DOHH2 (cell line): ENCODE results near the gene METTL8.

Experiments used
- H3F3A ChIP-seq: fragments of 200-600 bp; sonication (generic), shearing (Covaris generic); 2 replicates; pipeline ENCODE4 v1.6.0; 2016; ENCODE audit warnings: antibody characterized with exemption, mild to moderate bottlenecking; ENCODE audit not compliant: control insufficient read depth, insufficient read depth
- H3K27ac ChIP-seq: fragments of 200-600 bp; sonication (generic); 2 replicates; pipeline ENCODE4 v1.5.1; 2014; ENCODE audit warnings: low read depth, mild to moderate bottlenecking, low read length, moderate library complexity
- H3K27me3 ChIP-seq: fragments of 200-600 bp; sonication (generic); 2 replicates; pipeline ENCODE4 v1.6.1; 2014; ENCODE audit warnings: mild to moderate bottlenecking, low read length, mixed read lengths; ENCODE audit not compliant: control insufficient read depth
- H3K36me3 ChIP-seq: fragments of 200-600 bp; sonication (generic); 2 replicates; pipeline ENCODE4 v1.6.1; 2014; ENCODE audit warnings: mild to moderate bottlenecking, low read length, moderate library complexity, mixed read lengths; ENCODE audit not compliant: control insufficient read depth
- H3K4me1 ChIP-seq: fragments of 200-600 bp; sonication (generic); 2 replicates; pipeline ENCODE4 v1.6.1; 2014; ENCODE audit warnings: mild to moderate bottlenecking, low read length, mixed read lengths; ENCODE audit not compliant: control insufficient read depth
- H3K4me2 ChIP-seq: fragments of 200-600 bp; sonication (generic); 2 replicates; pipeline ENCODE4 v1.6.0; 2014; ENCODE audit warnings: mild to moderate bottlenecking, low read length, moderate library complexity
- H3K4me3 ChIP-seq: fragments of 200-600 bp; sonication (generic); 2 replicates; pipeline ENCODE4 v1.5.1; 2014; ENCODE audit warnings: mild to moderate bottlenecking, low read length, mixed read lengths
- H3K79me2 ChIP-seq: fragments of 200-600 bp; sonication (generic); 2 replicates; pipeline ENCODE4 v1.6.1; 2014; ENCODE audit warnings: mild to moderate bottlenecking, low read length, mixed read lengths; ENCODE audit not compliant: control insufficient read depth
- H3K9me2 ChIP-seq: fragments of 200-600 bp; sonication (generic); replicated peaks from 2 replicates; pipeline ENCODE4 v1.6.1; 2014; ENCODE audit warnings: mild to moderate bottlenecking, low read length, mixed read lengths; ENCODE audit not compliant: control insufficient read depth
- H3K9me3 ChIP-seq: fragments of 200-600 bp; sonication (generic); 2 replicates; pipeline ENCODE4 v1.6.1; 2014; ENCODE audit warnings: antibody characterized with exemption, low read length, mixed read lengths; ENCODE audit not compliant: control insufficient read depth, insufficient read depth
- H4K20me1 ChIP-seq: fragments of 200-600 bp; sonication (generic); 2 replicates; pipeline ENCODE4 v1.6.0; 2014; ENCODE audit warnings: low read depth, mild to moderate bottlenecking, antibody characterized with exemption, low read length, moderate library complexity; ENCODE audit not compliant: control insufficient read depth, insufficient read depth
- CTCF ChIP-seq: fragments of 200-600 bp; sonication (generic); IDR thresholded peaks from one replicate; pipeline ENCODE4 v1.5.1; 2014; ENCODE audit warnings: antibody characterized with exemption, mild to moderate bottlenecking, low read depth, low read length; ENCODE audit not compliant: poor library complexity, severe bottlenecking
- EZH2phosphoT487 ChIP-seq: fragments of 200-600 bp; sonication (generic); IDR thresholded peaks from 2 replicates; pipeline ENCODE4 v1.6.1; 2017; ENCODE audit warnings: borderline replicate concordance, mild to moderate bottlenecking, antibody characterized with exemption, low read length, moderate library complexity, mixed read lengths

The METTL8 gene

GRCh38 chr2:171394164-171394740 lies 39.5 kb downstream of the METTL8 start:
- Histone ChIP-seq H3K79me2 (peaks cover 15% of the 10 kb centered on the region), H3K9me2 (no peaks in the 10 kb centered on the region), H3K9me3 (no peaks in the 10 kb centered on the region), H3K4me3 (no peak overlapping the region), H3K27me3 (no peaks in the 10 kb centered on the region), H3K27ac (no peak overlapping the region), H4K20me1 (no peaks in the 10 kb centered on the region), H3F3A (no peaks in the 10 kb centered on the region), H3K4me2 (no peak overlapping the region), H3K4me1 (peaks cover 43% of the 10 kb centered on the region), H3K36me3 (0 out of 2 replicates have a peak, but pooled peaks cover 5% of the 10 kb centered on the region)
- TF ChIP-seq CTCF (no peak), EZH2phosphoT487 (no peak)

- Histone ChIP-seq H3K36me3 (peaks cover 8% of the 10 kb centered on the region; the same call in 1 of the 2 replicates), H3K4me2 (no peak overlapping the region), H3K27ac (no peak overlapping the region), H3K9me2 (no peaks in the 10 kb centered on the region), H3K9me3 (no peaks in the 10 kb centered on the region), H3K27me3 (no peaks in the 10 kb centered on the region), H3K4me3 (no peak overlapping the region), H3F3A (peaks cover under 1% of the 10 kb centered on the region; the same call in 1 of the 2 replicates), H3K79me2 (peaks cover 9% of the 10 kb centered on the region), H3K4me1 (peaks cover 47% of the 10 kb centered on the region), H4K20me1 (no peaks in the 10 kb centered on the region)
- TF ChIP-seq CTCF (no peak), EZH2phosphoT487 (no peak)
Observed at GRCh38 chr2:171393487-171393886, 40.3 kb downstream of the METTL8 start.

- Histone ChIP-seq H3K9me2 (no peaks in the 10 kb centered on the region), H4K20me1 (no peaks in the 10 kb centered on the region), H3K79me2 (peaks cover 5% of the 10 kb centered on the region), H3K9me3 (no peaks in the 10 kb centered on the region), H3K4me2 (no peak overlapping the region), H3K4me1 (peaks cover 65% of the 10 kb centered on the region), H3K36me3 (peaks cover 8% of the 10 kb centered on the region; the same call in 1 of the 2 replicates), H3K4me3 (no peak overlapping the region), H3F3A (peaks cover 11% of the 10 kb centered on the region), H3K27me3 (no peaks in the 10 kb centered on the region), H3K27ac (no peak overlapping the region)
- TF ChIP-seq EZH2phosphoT487 (no peak), CTCF (no peak)
Observed at GRCh38 chr2:171391532-171391931, 42.3 kb downstream of the METTL8 start.
